ENCODE results near the gene INPP4B.

The INPP4B gene

DNA sequence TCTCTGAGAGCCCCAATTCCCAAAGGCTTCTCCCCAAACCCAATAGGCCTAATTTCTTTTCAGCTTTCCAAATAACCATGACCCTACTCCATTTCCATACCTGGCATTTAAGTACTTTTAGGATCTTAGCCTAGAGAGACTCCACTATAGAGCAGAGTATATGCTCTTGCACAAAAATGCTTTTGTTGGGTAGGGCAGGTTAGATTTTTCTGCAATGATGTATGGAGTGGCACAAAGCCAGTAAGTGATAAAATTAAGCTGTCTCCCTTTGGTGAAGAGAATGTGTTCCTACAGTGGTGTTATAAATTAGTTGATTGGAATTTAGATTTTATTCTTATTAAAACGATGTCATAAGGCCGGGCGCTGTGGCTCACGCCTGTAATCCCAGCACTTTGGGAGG, 124.9 kb downstream of the INPP4B start:
- no peak for DNase-seq

DNA sequence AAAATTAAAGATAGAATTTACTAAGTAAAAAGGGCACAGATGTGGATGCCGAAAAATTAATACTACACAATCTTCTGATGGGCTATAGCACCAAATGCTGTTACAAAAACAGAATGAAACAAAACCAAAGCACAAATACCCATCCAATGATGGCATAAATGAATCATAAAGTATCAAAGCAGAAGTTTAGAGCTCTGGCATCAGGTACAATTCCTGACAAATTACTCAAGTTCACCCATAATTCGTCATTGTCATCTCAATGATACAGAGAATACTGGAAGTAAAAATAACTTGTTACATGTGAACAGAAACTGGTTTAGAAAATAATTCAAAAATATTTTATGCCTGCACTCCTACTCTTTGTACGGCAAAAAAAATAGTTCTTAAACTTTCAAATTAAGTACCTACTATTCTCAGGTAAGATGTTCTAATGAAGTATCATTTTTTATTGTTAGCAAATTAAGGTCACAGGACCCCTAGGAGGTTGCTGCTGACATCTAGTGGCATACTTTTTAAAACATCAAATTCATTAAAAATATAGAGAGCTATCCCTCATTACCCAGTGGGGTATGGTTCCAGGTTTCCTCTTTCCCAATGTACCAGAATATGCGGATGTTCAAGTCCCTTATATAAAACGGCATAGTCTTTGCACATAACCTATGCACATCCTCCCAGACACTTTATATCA, 126.1 kb downstream of the INPP4B start:
- DNase-seq: peak; percentile 56

DNA sequence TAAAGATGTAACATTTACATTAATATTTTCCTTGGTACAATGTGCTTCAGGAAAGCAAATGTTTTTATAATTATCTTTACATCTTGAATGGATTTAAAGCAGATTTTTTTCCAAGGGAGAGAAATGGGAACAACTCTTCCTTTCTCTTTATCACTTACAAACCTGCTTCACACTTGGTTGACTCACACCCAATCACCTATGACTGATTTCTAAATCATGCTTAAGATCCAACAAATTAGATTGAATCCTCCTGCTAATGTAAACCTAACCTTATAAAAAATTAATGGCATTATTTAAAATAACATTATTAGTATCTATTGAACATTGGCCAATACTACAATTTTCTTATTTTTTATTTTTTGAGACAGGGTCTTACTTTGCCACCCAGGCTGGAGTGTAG, 127.1 kb downstream of the INPP4B start:
- DNase-seq: no peak

DNA sequence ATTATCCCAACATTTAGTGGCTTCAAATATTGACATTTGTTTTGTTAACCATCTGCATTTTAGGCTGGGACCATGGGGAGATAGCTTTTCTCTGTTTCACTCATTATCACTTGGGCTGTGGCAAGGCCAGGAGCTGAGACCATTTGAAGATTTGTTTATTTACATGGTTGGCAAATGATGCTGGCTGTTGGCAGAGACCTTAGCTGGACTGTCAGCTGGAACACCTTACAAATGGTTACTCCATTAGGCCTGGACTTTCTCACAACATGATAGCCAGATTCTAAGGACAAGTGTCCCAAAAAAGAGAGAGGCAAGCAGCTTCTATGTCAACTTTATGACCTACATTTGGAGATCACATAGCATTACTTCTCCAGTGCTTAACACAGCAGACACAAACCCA, 130.4 kb downstream of the INPP4B start:
- DNase-seq: no peak

DNA sequence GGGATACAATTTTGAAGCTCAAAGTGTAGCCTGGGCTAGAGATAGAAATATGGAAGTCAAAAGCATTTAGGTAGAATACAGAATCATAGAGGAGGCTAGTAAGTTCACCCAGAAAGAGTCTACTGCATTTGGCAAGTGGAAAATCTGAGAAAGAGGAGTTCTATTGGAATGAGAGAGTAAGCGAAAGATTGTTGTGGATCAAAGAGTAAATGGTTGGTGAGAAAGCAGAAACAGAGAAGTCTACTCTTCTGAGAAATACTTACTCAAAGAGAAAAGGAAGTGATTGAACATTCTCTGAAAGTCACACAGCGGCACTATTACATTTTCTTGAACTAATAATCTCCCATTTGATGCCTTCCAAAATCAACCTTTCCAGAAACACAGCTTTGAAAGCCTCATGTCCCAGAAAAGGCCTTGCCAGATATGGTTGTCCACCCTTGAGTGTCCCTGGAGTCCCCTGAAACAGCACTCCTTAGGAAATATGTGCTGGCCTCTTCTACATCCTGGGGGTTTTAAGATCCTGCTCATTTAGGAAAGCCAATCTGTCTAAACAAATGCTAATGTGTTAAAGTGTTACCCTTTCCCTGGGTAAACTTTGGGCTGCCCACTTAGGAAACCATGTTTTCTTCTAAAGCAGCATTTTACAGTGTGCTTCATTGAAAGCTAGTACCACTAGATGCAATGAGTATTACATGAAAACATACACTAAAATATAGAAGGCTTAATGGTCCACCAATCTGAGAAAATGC, 132.6 kb downstream of the INPP4B start:
- DNase-seq: no peak

DNA sequence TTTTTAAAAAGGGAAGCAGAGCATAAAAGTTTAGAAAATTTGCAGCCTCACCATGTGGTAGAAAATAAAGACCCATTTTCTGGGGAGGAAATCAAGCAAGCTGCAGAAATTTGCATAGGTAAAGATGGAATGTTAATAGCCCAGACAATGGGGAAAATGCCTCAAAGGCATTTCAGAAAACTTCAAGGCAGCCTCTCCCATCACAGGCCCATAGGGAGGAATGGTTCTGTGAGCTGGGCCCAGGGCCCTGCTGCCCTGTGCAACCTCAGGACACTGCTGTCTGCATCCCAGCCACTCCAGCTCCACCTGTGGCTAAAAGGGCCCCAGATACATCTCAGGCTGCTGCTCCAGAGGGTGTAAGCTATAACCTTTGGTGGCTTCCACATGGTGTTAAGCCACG, 137.9 kb downstream of the INPP4B start:
- DNase-seq: no peak

DNA sequence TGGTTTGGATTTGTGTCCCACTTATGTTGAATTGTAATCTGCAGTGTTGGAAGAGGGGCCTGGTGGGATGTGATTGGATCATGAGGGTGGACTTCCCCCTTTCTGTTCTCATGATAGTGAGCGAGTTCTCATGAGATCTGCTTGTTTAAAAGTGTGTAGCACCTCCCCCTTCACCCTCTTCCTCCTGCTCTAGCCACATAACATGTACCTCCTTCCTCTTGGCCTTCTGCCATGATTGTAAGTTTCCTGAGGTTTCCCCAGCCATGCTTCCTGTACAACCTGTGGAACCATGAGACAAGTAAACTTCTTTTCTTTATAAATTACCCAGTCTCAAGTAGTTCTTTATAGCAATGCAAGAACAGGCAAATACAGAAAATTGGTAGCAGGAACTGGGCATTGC, 138.7 kb downstream of the INPP4B start:
- DNase-seq: peak; percentile 14

DNA sequence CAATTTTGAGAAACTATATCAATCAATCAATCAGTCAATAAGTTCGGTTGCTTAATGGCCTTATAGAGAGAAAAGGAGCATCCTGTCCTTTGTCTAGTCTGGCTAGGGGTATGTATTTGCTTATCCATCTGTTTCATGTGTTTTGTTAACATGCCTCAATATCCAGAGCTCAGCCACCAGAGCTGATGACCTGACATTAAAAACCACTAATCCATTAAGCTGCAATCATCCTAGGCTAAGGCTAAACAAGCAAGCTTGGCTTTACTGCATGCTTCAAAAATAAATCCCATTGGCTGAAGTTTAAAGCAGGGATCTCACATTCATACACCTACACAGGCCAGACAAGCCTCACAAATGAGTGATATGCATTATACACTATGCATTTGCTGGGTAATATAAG, 139.7 kb downstream of the INPP4B start:
- DNase-seq: no peak

DNA sequence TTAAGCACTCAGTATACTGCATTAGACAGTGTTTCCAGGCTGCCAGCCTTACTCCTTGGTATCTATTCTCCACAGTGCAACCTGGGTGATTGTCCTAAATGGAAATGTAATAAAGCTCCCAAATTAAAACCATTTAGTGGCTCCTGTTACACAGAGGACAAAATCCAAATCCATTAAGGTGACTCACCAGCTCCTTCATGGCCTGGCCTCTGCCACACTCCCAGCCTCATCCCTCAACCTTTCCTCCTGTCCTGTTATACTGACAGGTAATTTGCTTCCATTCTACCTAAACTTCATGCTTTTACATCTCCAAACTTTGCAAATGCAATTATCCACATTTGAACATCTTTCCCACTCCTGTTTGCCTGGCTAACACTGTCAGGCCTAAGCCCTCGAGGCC, 140.3 kb downstream of the INPP4B start:
- DNase-seq: no peak

DNA sequence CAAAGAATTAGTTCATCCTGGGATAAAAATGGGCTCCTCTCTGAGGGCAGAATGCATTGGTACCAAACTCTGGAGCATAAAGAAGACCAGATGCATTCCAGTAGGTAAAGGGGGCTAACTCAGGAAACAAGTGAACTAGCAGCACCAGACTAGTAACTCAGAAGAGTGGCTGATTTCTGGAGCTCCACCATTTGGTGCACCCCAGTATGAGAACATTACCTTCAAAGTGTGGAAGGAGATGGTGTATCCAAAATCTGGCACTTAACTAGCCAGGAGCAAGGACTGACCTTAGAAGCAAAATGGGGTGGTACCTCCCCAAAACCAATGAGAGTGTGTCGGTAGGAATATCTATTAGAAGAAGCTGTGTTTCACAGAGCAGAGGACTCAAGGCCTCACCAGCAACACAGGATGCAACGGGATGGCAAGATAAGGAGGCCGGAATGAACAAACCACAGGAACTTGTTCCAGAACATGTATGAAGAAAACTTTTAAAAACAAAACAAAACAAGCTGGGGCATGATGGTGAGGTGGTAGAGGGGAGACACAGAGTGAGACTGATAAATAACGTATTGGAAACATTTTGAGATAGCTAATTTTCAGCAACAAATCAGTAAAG, 142.3 kb downstream of the INPP4B start:
- peak; percentile 52 for DNase-seq

DNA sequence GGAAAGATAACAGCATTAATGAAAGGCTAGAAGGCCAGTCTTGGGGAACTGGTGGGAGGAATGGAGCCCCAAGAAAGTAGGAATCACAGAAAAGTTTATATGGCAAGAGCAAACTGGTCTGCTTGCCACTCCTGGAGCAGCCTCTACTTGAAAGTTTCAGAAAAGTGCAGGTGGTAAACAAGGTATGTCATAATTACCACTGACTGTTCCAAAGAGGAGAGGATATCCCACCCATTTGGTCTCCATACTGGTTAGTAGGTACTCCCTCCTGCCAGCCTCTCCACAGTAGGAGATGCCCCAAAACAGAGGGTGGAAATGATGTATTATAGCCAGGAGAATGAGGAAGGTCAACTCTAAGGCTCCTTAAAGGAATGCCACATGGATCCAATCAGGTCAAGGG, 145.1 kb downstream of the INPP4B start:
- peak; percentile 21 for DNase-seq

DNA sequence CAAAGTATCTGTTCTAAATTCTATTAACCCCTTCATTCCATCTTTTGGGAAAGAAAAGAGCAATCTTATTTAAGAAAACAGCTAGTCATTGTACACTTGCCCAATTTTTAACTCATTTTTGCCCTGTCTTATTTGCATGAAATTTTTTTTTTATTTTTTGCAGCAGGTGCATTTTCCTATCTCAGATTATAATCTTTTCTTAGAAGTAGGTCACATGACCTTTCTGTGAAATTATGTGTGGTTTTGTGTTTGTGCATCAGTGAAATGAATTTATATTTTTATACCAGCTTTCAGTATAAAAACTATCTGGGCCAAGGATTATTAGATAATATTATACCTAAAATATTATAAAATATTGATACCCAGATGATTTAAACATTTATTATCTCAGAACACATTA, 145.6 kb downstream of the INPP4B start:
- peak; percentile 57 for DNase-seq

DNA sequence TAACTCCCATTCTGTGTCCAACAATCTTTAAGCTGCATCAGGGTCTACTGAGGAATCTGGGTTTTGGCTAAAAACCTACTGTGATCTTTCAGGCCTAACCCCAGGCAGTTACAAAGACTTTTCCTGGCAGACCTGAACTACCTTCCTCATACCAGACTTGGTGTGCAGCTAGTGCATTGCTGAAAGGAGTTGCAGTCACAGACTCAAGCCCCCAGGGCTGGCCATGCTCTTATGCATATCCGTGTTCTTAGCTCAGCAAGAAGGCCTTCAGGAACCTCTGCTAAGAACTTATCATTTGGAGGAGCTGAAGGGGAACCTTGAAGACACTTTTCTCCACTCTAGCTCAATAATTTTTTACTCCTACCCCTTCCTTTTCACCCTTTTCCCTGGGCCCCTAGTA, 147.5 kb downstream of the INPP4B start:
- no peak for DNase-seq

DNA sequence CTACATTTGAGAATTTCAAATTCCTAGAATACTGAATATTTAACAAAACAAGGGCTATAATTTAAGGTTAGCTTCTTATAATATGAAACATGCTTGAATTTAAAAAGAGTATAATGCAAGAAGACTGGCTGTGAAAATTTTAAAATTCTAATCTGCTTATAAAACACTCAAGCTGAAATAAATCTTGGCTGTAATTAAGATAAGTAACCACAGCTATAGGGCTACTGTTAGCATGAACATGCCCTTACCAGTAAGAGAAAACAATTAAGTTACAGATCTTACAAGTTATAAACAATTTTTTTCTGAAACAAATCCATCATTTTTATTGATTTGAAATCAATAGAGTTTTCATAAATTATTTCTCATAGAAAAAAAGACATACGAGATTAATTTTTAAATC, 148.2 kb downstream of the INPP4B start:
- no peak for DNase-seq

DNA sequence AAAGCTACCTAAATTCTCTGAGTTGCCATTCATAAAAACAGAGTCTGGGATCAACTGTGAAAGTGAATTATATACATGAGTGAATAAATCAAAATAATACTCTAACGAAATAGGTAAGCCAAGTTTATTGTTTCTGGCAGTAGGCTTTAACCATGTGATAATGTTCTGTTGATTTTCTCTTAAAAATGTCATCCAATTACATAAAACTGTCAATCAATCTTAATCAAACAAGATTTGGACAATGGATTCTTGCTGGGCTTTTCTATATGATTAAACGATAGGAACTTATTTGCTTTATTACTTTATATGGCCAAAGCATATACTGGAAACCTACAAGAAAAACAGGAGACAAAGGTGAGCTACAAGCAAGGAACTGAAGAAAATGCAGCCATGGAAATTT, 148.8 kb downstream of the INPP4B start:
- DNase-seq: no peak

DNA sequence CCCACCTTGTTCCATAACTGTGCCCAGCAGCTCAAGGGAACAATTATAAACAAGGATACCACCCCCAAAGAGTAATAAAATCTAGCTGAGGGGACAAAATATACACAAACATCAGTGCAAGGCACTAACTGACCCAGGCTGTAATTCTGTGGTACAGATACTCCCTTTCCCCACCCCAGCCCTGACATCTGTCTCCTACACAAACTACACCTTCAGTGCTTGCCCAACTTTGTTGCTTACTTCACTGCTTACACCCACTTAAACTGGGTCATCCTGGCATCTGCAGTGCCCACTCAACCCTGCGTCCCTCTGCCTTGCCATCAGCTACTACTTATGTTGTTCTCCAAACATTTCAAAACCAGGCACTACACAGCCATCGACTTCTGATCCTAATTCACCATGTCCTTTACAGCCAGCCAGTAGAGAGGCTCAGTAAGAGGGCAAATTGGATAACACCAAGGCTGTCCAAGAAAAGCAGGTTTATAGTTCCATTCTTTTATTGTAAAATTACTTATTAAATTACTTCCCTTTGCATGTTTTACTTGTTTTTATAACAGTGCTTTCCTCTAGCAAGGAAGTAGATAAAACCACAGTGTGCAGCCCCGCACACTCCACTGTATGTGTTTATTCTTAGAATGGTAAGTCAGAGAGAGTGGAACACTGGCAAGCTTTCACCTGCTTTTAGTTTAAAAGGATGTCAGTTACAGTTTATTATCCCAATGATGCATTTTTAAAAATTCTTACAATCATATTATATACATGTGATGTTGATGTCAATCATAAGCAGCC, 149.6 kb downstream of the INPP4B start:
- DNase-seq: peak; percentile 36

DNA sequence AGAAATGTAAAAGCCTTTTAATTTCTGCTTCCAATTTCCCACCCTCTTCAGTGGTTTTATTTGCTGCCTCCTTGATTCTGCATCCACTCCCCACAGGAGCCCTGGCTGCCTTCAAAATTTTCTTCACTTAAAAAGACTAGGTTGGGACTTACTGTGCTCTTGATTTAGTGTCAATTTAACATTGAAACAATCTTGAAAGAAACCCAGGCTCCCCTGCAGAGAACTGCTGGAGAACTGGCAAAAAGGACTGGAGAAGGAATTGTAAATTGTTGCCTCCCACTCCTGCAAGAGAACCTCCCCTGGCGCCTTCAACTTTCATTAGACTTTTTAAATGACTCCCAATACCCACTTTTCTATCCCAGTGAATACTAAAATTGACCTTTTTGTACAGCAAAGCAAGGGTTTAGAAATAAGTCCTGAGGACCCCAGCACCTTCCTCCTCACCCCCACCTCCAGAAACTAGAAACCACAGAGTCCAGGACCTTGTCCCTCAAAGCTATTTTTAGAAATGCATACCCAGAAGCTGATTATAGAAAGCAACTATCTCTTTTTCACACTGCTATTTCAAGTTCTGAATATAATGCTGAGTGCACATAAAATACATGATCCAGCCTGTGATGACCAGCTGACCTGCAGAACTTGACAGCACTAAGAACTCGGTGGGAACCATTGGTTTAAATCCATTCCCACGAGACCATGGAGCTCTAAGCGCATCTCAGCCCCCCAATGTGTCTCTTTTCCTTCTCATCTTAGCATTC, 155.5 kb downstream of the INPP4B start:
- DNase-seq: no peak

DNA sequence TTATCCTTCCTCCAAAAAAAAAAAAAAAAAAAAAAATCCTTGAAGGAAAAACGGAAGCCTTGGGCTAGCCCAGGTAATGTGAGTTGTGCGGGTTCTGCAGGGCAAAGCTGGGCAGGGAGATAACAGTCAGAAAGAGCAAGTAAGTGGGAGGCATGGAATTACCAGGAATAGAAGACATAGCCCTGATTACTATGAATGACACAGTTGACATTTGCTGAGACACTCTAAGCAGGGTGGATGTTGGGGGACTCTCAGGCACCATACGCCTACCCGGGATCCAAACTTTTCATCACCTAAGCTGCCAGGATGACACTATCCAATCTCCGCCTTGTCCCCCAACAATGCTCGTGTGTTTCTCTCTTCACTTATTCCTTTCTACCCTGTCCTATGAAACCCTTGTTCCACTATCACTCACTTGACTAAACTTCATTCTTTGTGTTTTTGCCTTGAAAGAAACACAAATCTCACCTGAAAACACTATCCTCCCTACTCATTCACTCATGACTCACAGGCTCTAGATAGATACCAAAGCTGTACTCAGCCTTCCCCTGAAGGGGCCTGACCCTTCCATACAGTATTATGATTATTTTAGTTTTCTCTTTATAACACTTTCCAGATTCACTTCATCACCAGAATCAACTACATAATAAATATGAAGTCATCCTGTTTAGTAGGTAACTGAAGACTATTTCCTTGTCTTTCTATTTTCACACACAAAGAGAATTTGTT, 158.4 kb downstream of the INPP4B start:
- DNase-seq: no peak

DNA sequence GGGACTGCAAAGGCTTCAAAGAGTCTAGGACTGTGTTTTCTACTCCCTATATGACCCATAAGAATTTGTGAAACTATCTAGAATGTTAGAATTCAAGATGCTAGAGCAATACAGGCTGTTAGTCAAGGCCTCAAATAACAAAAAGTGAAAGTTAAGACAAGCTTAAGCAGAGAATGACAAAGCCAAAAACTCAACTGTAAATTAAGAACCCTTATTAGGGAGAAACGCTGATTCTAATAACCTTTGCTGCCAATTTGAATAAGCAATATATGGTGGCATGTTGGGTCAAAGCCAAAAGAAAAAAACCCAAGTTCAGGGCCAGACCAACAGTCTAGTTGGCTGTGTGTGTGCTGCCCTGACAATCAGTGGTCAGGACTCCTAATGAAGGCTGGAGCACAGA, 160.0 kb downstream of the INPP4B start:
- DNase-seq: no peak

DNA sequence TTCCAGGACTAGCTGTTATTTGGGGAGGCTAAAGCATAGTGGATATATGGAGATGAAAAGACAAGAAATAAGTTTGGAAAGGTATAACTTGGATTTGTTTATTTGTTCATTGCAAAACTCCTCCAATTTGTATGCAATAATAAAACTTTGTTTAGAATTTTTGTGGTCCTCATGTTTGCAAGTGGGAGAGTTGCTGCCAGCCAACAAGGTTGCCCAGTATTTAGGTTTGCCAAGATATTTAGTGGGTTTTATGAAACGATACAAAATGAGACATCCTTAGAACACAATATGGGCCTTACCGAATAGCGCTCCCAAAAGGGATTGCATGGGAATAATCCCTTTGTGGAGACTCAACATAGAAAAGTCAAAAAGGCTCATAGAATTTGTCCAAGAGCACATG, 162.1 kb downstream of the INPP4B start:
- no peak for DNase-seq

DNA sequence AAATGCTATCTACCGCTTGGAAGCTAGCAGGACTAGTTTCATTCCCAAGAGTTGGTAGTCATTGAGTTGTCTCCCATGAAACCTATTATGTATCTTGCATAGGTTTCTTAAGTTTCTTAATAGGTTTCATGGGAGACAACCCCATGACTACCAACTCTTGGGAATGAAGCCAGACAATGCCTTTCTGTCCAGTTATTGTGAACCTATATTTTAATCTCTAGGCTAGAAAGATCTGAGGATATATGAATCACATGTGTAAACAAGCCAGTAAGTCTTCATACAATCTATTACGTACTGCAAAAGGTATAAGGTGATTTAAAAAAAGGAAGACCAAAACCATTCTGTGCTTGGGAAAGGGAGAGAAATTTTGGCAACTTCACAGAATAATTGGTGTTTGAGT, 162.6 kb downstream of the INPP4B start:
- no peak for DNase-seq

DNA sequence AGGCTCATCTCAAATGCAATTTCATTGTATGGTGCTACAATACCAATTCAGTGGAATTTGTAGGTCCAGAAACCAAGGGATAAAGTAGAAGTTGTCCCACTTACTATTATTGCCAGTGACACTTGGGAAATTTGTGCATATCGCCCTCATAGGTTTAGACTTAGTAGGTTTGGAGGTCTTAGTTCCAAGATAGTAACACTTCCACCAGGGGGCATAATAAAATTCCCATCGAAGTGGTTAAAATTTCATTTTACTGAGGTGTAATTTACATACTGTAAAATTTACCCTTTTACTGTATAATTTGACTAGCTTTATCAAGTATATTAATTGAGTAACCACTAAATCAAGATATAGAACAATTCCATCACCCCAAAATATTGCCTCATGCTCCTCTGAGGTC, 174.6 kb downstream of the INPP4B start:
- DNase-seq: no peak
